Breast epithelium (tissue), 4 donors: ENCODE results near the gene TMCC1. TPM values are rescaled to one million over a fixed set of nuclear protein-coding genes. Genes with fewer than 3 reads are reported as not detected.

Experiments
- DNase-seq, 2 donors: peaks; one replicate each; pipeline ENCODE4 v3.0.0-alpha.2; 2019; ENCODE audit warnings: low spot score in 2 of 2
- H3K27ac ChIP-seq, 2 donors: fragments of 200-600 bp; sonication (generic) in 1 of 2; one replicate each; pipeline ENCODE4 v1.5.1; 2016 to 2019; ENCODE audit warnings: mild to moderate bottlenecking in 1 of 2
- H3K27me3 ChIP-seq, 2 donors: fragments of 200-600 bp; sonication (generic) in 1 of 2; one replicate each; pipeline versions ENCODE4 v1.5.1 to v1.6.0; 2017 to 2019; ENCODE audit warnings: control low read depth in 1 of 2, mild to moderate bottlenecking in 1 of 2
- H3K36me3 ChIP-seq: fragments of 200-600 bp; one replicate; pipeline ENCODE4 v1.5.1; 2019
- H3K4me1 ChIP-seq, 2 donors: fragments of 200-600 bp; sonication (generic); one replicate each; pipeline ENCODE4 v1.5.1; 2016 to 2019; ENCODE audit warnings: control low read depth in 1 of 2
- H3K4me3 ChIP-seq, 3 donors: fragments of 200-600 bp; sonication (generic); 1 replicate in 2 of 3; 2 replicates in 1 of 3; pipeline ENCODE4 v1.5.1; 2016 to 2019; ENCODE audit warnings: mild to moderate bottlenecking in 3 of 3, moderate library complexity in 2 of 3
- H3K9me3 ChIP-seq, 2 donors: fragments of 200-600 bp; sonication (generic) in 1 of 2; one replicate each; pipeline ENCODE4 v1.5.1; 2016 to 2019; ENCODE audit warnings: control low read depth in 1 of 2
- CTCF ChIP-seq, 3 donors: fragments of 450-650 bp; IDR thresholded peaks; one replicate each; pipeline ENCODE4 v1.5.1; 2016 to 2017; ENCODE audit warnings: antibody characterized with exemption in 3 of 3, mild to moderate bottlenecking in 3 of 3, moderate library complexity in 3 of 3
- POLR2A ChIP-seq: fragments of 450-650 bp; IDR thresholded peaks from one replicate; pipeline ENCODE4 v1.6.1; 2016; ENCODE audit warnings: antibody characterized with exemption, mild to moderate bottlenecking, moderate library complexity
- POLR2AphosphoS5 ChIP-seq, 3 donors: sonication (generic); formaldehyde crosslinking; IDR thresholded peaks; one replicate each; pipeline ENCODE4 v1.6.1; 2017; ENCODE audit warnings: antibody characterized with exemption in 3 of 3
- intact Hi-C: fragments of 100-400 bp; cut with DNase I; formaldehyde crosslinking; loops from one replicate; pipeline ENCODE4 v1.15.1; 2023; ENCODE audit warnings: low total_unique reads
- total RNA-seq, 3 donors: library from RNA; depleted of rRNA; stranded (reverse); fragments of >200 nt; gene quantifications; one replicate each; pipeline ENCODE4 v1.1.0, GENCODE V29; 2016

The TMCC1 gene
- total RNA-seq, 3 donors from 2014 or later, result 29.4 to 48.1 (median 29.8) TPM

GRCh38 chr3:129616291-129616690 is 277.2 kb downstream of the TMCC1 start:
- peaks cover 0 to 6% of the 10 kb centered on the region in 2 donors for H3K4me1 ChIP-seq
- H3K27ac ChIP-seq, result peak overlapping the region; percentile 29 to 80
- no peaks in the 10 kb centered on the region for H3K9me3 ChIP-seq
- DNase-seq, result no peak
- no peaks in the 10 kb centered on the region for H3K27me3 ChIP-seq
- intact Hi-C loops, result no loop called here
- no peaks in the 10 kb centered on the region for H3K36me3 ChIP-seq
- no peak overlapping the region for H3K4me3 ChIP-seq
- TF ChIP-seq POLR2AphosphoS5 (IDR thresholded peaks at IDR 0.05) (no peak), CTCF (IDR thresholded peaks at IDR 0.05) (no peak), POLR2A (no peak)

- no peak for DNase-seq
- H3K27ac ChIP-seq, result peak overlapping the region in 1 of 2 donors; percentile 80
Observed at GRCh38 chr3:129615751-129616281, 277.7 kb downstream of the TMCC1 start.

GRCh38 chr3:129614927-129615363 is 278.6 kb downstream of the TMCC1 start:
- TF ChIP-seq POLR2A (peak; percentile 7), POLR2AphosphoS5 (IDR thresholded peaks at IDR 0.05) (no peak)
- Histone ChIP-seq H3K4me1 (peaks cover 0 to 6% of the 10 kb centered on the region in 2 donors), H3K27ac (peak overlapping the region in 1 of 2 donors; percentile 80), H3K4me3 (no peak overlapping the region), H3K9me3 (no peaks in the 10 kb centered on the region), H3K36me3 (no peaks in the 10 kb centered on the region), H3K27me3 (no peaks in the 10 kb centered on the region)
- no peak for DNase-seq
- intact Hi-C loops, result no loop called here

More at GRCh38 chr3:129615751-129616281, 277.7 kb downstream of the TMCC1 start:
- Histone ChIP-seq H3K4me3 (no peak overlapping the region), H3K36me3 (no peaks in the 10 kb centered on the region), H3K27me3 (no peaks in the 10 kb centered on the region), H3K9me3 (no peaks in the 10 kb centered on the region), H3K4me1 (peaks cover 0 to 6% of the 10 kb centered on the region in 2 donors)
- intact Hi-C loops, result no loop called here
- no peak for TF ChIP-seq CTCF (IDR thresholded peaks at IDR 0.05)
- no peak for TF ChIP-seq POLR2A

- H3K36me3 ChIP-seq, result no peaks in the 10 kb centered on the region
- no peaks in the 10 kb centered on the region for H3K9me3 ChIP-seq
- H3K27ac ChIP-seq, result peak overlapping the region in 1 of 2 donors; percentile 80
- H3K27me3 ChIP-seq, result no peaks in the 10 kb centered on the region
- H3K4me3 ChIP-seq, result no peak overlapping the region
- DNase-seq, result no peak
- intact Hi-C loops, result no loop called here
- TF ChIP-seq POLR2AphosphoS5 (IDR thresholded peaks at IDR 0.05) (no peak), CTCF (IDR thresholded peaks at IDR 0.05) (no peak)
- H3K4me1 ChIP-seq, result peaks cover 0 to 6% of the 10 kb centered on the region in 2 donors
Observed at GRCh38 chr3:129614435-129614834, 279.1 kb downstream of the TMCC1 start.

- DNase-seq, result no peak
- Histone ChIP-seq H3K9me3 (no peaks in the 10 kb centered on the region), H3K4me1 (peaks cover 0 to 6% of the 10 kb centered on the region in 2 donors), H3K36me3 (no peaks in the 10 kb centered on the region), H3K27ac (peak overlapping the region in 1 of 2 donors; percentile 72), H3K27me3 (no peaks in the 10 kb centered on the region), H3K4me3 (no peak overlapping the region)
- TF ChIP-seq CTCF (IDR thresholded peaks at IDR 0.05) (no peak), POLR2A (no peak), POLR2AphosphoS5 (IDR thresholded peaks at IDR 0.05) (no peak)
- intact Hi-C loops, result no loop called here
Observed at GRCh38 chr3:129613367-129613740, 280.2 kb downstream of the TMCC1 start.
